Measurements from ENCODE around the gene MMP17. TPM values are rescaled to one million over a fixed set of nuclear protein-coding genes. Genes with fewer than 3 reads are reported as not detected.

Gene MMP17
- polyA plus RNA-seq, 3 donors from 2014 or later = 0.72 TPM; not detected in 2

DNA sequence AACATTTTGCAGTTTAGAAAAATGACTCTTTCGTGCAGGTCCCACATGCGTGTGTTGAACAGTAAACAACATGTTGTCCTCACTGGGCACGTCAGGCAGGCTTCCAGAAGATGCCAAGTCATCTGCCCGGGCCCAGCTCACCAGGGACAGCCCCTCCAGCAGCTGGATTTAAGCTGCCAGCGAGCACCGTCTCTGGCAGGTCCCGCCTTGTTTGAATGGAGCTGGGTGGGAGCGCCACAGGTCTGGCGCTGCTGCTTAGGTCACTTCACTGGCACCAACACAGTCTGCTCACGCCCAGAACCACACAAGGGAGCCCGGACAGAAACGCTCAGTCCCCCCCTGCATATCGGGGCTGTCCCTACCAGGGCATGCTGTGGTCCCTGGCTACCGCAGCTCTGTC is 33.1 kb upstream of the MMP17 start:
- peaks cover 0 to under 1% of the 10 kb centered on the region in 2 donors for H3K4me1 Mint-ChIP-seq
- H3K36me3 Mint-ChIP-seq = peaks cover 20 to 41% (median 22%) of the 10 kb centered on the region in 3 donors
- H3K27ac Mint-ChIP-seq = no peak overlapping the region
- no peak overlapping the region for H3K4me3 Mint-ChIP-seq
- DNase-seq = no peak
- no peaks in the 10 kb centered on the region for H3K9me3 Mint-ChIP-seq
- peaks cover 2 to 3% (median 2%) of the 10 kb centered on the region in 3 donors for H3K27me3 Mint-ChIP-seq (ENCODE audit: low read depth in 3 of 3)

DNA sequence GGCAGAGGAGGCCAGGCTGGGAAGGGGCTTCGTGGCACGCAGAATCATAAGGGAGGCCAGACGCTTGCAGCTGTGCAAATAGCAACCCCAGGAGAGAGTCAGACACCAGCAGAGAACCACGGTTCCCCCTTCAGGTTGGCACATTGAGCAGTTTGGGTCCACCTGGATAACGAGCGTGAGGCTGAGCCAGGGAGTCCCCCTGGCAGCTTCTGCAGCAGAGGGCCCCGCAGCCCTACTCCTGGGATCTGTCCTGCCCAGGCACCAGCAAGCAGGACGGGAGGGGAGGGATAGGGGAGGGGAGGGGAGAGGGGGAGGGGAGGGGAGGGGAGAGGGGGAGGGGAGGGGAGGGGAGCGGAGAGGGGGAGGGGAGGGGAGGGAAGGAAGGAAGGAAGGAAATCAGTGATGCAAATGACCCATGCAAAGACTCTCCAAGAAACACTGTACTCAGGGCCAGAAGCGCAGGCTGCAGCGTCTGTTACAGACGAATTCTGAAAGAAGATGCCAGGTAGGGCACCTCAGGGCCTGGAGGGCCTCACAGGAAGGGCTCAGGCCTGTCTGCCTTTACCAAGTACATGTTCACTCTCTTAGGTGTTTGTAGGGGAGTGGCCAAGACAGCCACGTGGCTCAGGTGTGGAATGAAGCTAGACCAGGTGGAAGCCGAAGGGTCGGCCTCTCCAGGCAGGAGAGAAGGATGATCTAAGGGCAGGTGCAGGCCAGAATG is 32.3 kb upstream of the MMP17 start:
- H3K4me3 Mint-ChIP-seq = no peak overlapping the region
- H3K27ac Mint-ChIP-seq = peak overlapping the region in 2 of 6 donors; percentile 23 to 30
- DNase-seq = no peak
- H3K9me3 Mint-ChIP-seq = no peaks in the 10 kb centered on the region
- peaks cover under 1 to 3% (median 2%) of the 10 kb centered on the region in 3 donors for H3K27me3 Mint-ChIP-seq (ENCODE audit: low read depth in 3 of 3)
- H3K36me3 Mint-ChIP-seq = peaks cover 15 to 36% (median 19%) of the 10 kb centered on the region in 3 donors
- H3K4me1 Mint-ChIP-seq = peaks cover 4 to 8% of the 10 kb centered on the region in 2 donors

DNA sequence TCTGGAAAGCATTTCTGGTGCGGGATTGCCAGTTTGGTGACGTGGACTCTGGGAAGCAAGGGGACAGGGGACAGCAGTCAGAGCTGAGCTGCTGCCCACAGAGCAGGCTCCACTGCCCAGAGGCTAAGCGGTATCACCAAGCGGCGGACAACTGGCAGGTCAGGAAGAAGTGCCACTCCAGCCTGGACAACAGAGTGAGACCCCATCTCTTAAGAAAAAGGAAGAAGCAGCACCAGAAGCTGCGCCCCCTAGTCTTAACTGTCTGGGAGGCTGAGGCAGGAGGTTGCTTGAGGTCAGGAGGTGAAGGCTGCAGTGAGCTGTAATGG is 31.8 kb upstream of the MMP17 start:
- Mint-ChIP-seq H3K9me3 (no peaks in the 10 kb centered on the region), H3K4me1 (peaks cover 6 to 10% of the 10 kb centered on the region in 2 donors), H3K27ac (peak overlapping the region in 3 of 6 donors; percentile 23 to 30 (median 24)), H3K27me3 (ENCODE audit: low read depth in 3 of 3) (peaks cover 0 to 2% (median 1%) of the 10 kb centered on the region in 3 donors), H3K36me3 (peaks cover 14 to 36% (median 21%) of the 10 kb centered on the region in 3 donors), H3K4me3 (no peak overlapping the region)
- no peak for DNase-seq

DNA sequence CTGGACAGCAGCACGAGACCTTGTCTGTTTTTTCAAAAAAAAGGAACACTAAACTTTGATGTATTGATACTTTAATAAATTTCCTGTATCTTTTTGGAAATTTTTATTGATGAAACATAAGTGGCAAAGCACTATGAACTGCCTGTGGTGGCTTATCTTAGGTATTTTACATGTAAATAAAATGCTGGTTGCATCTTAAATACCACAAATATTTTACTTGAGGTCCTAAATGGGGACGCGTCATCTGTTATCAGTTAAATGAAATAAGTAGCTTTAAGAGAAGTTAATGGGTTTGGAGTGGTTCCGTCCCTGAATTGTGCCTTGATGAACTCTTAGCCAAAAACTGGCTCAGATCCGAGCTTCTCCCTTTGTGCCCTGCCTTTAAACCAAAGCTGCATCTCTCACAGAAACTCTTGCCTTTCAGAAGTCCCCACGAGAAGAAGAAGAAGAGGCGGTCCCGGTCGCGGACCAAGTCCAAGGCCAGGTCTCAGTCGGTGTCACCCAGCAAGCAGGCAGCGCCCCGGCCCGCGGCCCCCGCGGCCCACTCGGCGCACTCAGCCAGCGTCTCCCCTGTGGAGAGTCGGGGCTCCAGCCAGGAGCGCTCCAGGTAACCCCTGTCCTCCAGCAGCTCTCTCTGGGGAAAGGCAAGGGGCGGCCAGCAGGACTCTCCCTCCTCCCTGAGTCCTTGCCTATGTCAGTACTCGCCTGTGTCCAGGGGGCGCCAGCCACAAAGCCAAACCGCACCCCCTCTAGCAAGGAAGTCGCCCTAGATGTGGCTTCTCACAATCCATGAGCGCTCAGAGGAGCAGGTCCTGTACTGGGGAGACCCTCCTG is 31.2 kb upstream of the MMP17 start:
- H3K27ac Mint-ChIP-seq = no peak overlapping the region

DNA sequence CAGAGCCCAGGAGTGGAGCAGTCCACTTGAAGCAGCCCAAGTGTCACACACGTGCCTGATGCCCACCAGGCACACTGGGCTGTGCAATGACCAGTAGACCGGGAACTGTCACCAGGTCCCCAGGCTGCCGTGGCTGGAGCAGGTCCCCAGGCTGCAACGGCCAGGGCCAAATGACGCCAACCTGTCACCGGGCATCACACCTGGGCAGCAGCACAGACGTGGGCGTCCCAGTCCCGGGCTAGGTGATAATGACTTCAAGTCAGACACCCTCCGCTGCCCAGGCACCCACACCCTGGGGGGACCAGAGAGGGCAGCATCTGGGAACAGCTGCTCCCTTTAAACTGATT is 30.6 kb upstream of the MMP17 start:
- H3K9me3 Mint-ChIP-seq = no peaks in the 10 kb centered on the region
- H3K27me3 Mint-ChIP-seq (ENCODE audit: low read depth in 3 of 3) = peaks cover 0 to 2% (median 0%) of the 10 kb centered on the region in 3 donors
- no peak overlapping the region for H3K4me3 Mint-ChIP-seq
- H3K4me1 Mint-ChIP-seq = peaks cover 6 to 10% of the 10 kb centered on the region in 2 donors
- no peak overlapping the region for H3K27ac Mint-ChIP-seq
- no peak for DNase-seq
- H3K36me3 Mint-ChIP-seq = peaks cover 19 to 36% (median 27%) of the 10 kb centered on the region in 3 donors

More for the DNA sequence above, 31.2 kb upstream of the MMP17 start:
- peaks cover 0 to 2% (median 0%) of the 10 kb centered on the region in 3 donors for H3K27me3 Mint-ChIP-seq (ENCODE audit: low read depth in 3 of 3)
- peaks cover 18 to 38% (median 25%) of the 10 kb centered on the region in 3 donors for H3K36me3 Mint-ChIP-seq
- H3K9me3 Mint-ChIP-seq = no peaks in the 10 kb centered on the region
- peaks cover 6 to 10% of the 10 kb centered on the region in 2 donors for H3K4me1 Mint-ChIP-seq
- H3K4me3 Mint-ChIP-seq = no peak overlapping the region
- DNase-seq = no peak

GRCh38 chr12:131799195-131799594 is 29.0 kb upstream of the MMP17 start:
- H3K27ac Mint-ChIP-seq = no peak overlapping the region
- peaks cover 0 to 2% (median 0%) of the 10 kb centered on the region in 3 donors for H3K27me3 Mint-ChIP-seq (ENCODE audit: low read depth in 3 of 3)
- no peak for DNase-seq
- no peak overlapping the region for H3K4me3 Mint-ChIP-seq
- peaks cover 0 to 2% (median 0%) of the 10 kb centered on the region in 6 donors for H3K9me3 Mint-ChIP-seq
- H3K36me3 Mint-ChIP-seq = peaks cover 14 to 31% (median 27%) of the 10 kb centered on the region in 3 donors
- peaks cover 6 to 10% of the 10 kb centered on the region in 2 donors for H3K4me1 Mint-ChIP-seq

- DNase-seq = no peak
- H3K36me3 Mint-ChIP-seq = peaks cover 11 to 27% (median 25%) of the 10 kb centered on the region in 3 donors
- H3K4me1 Mint-ChIP-seq = peaks cover 6 to 10% of the 10 kb centered on the region in 2 donors
- peaks cover 0 to 2% (median 0%) of the 10 kb centered on the region in 3 donors for H3K27me3 Mint-ChIP-seq (ENCODE audit: low read depth in 3 of 3)
- H3K9me3 Mint-ChIP-seq = peaks cover 0 to 2% (median 0%) of the 10 kb centered on the region in 6 donors
- no peak overlapping the region for H3K4me3 Mint-ChIP-seq
- H3K27ac Mint-ChIP-seq = peak overlapping the region in 1 of 6 donors; percentile 88
Measured at GRCh38 chr12:131799828-131800593, 28.2 kb upstream of the MMP17 start.

GRCh38 chr12:131800594-131801135 is 27.5 kb upstream of the MMP17 start:
- Mint-ChIP-seq H3K27me3 (ENCODE audit: low read depth in 3 of 3) (peaks cover 0 to 2% (median 0%) of the 10 kb centered on the region in 3 donors), H3K4me1 (peaks cover 6 to 10% of the 10 kb centered on the region in 2 donors), H3K27ac (peak overlapping the region; percentile 45 to 88 (median 61)), H3K4me3 (peak overlapping the region in 4 of 5 donors; percentile 1 to 59 (median 50)), H3K36me3 (peaks cover 15 to 27% (median 25%) of the 10 kb centered on the region in 3 donors), H3K9me3 (peaks cover 0 to 6% (median 0%) of the 10 kb centered on the region in 6 donors)
- DNase-seq = peak; percentile 9 to 35 (median 10)

GRCh38 chr12:131801254-131801866 is 26.8 kb upstream of the MMP17 start:
- Mint-ChIP-seq H3K9me3 (peaks cover 0 to 6% (median 0%) of the 10 kb centered on the region in 6 donors), H3K4me1 (peaks cover 6 to 12% of the 10 kb centered on the region in 2 donors), H3K27ac (peak overlapping the region in 4 of 6 donors; percentile 45 to 65 (median 61)), H3K27me3 (ENCODE audit: low read depth in 3 of 3) (peaks cover 0 to 2% (median 0%) of the 10 kb centered on the region in 3 donors), H3K36me3 (peaks cover 15 to 25% (median 23%) of the 10 kb centered on the region in 3 donors), H3K4me3 (peak overlapping the region in 3 of 5 donors; percentile 1 to 55 (median 44))
- no peak for DNase-seq

DNA sequence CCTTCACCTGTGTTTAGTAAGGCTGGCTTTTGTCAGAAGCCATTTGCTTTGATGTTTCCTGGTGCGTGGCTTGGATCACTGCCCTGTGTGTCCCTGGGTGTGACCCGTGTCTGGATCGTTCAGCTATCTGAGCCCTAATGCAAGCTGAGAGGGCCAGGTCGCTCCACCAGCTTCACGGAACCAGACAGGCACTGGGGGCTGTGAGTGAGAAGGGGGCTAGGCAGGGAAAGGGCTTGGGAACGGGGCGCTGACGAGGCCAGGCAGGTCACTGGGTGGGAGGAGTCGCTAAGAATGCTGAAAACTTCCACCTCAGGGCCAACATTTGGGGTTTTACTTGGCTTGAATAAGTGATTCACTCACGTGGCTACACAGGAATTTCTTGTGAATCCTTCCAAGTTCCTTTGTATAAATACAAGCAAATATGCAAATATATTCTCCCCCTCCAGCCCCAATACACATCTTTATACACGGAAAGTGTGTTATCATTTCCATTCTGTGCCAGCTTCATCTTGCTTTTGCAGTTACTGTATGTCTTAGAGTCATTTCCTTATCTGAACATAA is 24.2 kb upstream of the MMP17 start:
- Mint-ChIP-seq H3K36me3 (peaks cover 11 to 16% (median 14%) of the 10 kb centered on the region in 3 donors), H3K27me3 (ENCODE audit: low read depth in 3 of 3) (peaks cover 0 to 2% (median 0%) of the 10 kb centered on the region in 3 donors), H3K9me3 (peaks cover 0 to 6% (median 0%) of the 10 kb centered on the region in 6 donors), H3K27ac (peak overlapping the region in 1 of 6 donors; percentile 18), H3K4me1 (peaks cover 6 to 15% of the 10 kb centered on the region in 2 donors), H3K4me3 (no peak overlapping the region)
- DNase-seq = no peak

GRCh38 chr12:131805421-131805820 is 22.8 kb upstream of the MMP17 start:
- Mint-ChIP-seq H3K27me3 (ENCODE audit: low read depth in 3 of 3) (peaks cover 0 to 2% (median 0%) of the 10 kb centered on the region in 3 donors), H3K36me3 (peaks cover 9 to 11% (median 11%) of the 10 kb centered on the region in 3 donors), H3K4me1 (peaks cover 6 to 11% of the 10 kb centered on the region in 2 donors), H3K27ac (no peak overlapping the region), H3K4me3 (no peak overlapping the region), H3K9me3 (peaks cover 0 to 6% (median 0%) of the 10 kb centered on the region in 6 donors)
- DNase-seq = no peak

DNA sequence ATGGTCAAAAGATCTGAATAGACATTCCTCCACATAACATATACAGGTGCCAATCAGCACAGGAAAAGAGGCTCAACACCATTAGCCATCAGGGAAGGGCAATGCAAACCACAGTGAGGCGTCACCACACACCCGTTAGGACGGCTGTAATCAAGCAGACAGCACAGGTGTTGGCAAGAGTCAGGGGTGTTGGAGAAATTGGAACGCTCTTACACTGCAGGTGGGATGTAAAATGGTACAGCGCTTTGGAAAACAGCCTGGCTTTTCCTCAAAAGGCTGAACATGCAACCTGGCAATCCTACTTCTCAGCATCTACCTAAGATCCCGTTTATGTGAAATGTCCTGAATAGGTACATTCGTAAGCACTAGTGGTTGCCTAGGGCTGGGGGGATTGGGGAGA is 21.5 kb upstream of the MMP17 start:
- H3K9me3 Mint-ChIP-seq = peaks cover 0 to 6% (median 0%) of the 10 kb centered on the region in 6 donors

More for the DNA sequence above, 21.5 kb upstream of the MMP17 start:
- H3K4me3 Mint-ChIP-seq = peak overlapping the region in 1 of 5 donors; percentile 43
- peaks cover 0 to 2% (median 0%) of the 10 kb centered on the region in 3 donors for H3K27me3 Mint-ChIP-seq (ENCODE audit: low read depth in 3 of 3)
- peaks cover 3 to 8% (median 5%) of the 10 kb centered on the region in 3 donors for H3K36me3 Mint-ChIP-seq
- no peak for DNase-seq
- peak overlapping the region in 1 of 6 donors; percentile 44 for H3K27ac Mint-ChIP-seq
- H3K4me1 Mint-ChIP-seq = peaks cover 0 to 5% of the 10 kb centered on the region in 2 donors
